Activated CD8-positive, alpha-beta T cell treated with anti-CD3 and anti-CD28 coated beads, Interleukin-2, amount 10 ng/mL, durations not matched to agents 7 days and 5 days (primary cell): Measurements from ENCODE around the gene SH3TC1. TPM values are rescaled to one million over a fixed set of nuclear protein-coding genes. Genes with fewer than 3 reads are reported as not detected.

ENCODE experiments used
- ATAC-seq: fragments of 150-1000 bp; cut with Tn5 transposase; one replicate; pipeline ENCODE4 v1.10.0; 2021; ENCODE audit warnings: moderate library complexity
- CTCF ChIA-PET: fragments of 350-600 bp; sonication (Branson Sonifier 250); formaldehyde crosslinking; loops from one replicate; lab custom pipeline; 2021; ENCODE audit warnings: antibody characterized with exemption; lab: Charles Lee
- POLR2A ChIA-PET: fragments of 350-600 bp; sonication (Branson Sonifier 250); formaldehyde crosslinking; loops from one replicate; lab custom pipeline; 2021; ENCODE audit warnings: antibody characterized with exemption; lab: Charles Lee
- DNase-seq: peaks from one replicate; pipeline ENCODE4 v3.0.0-alpha.2; 2020
- H3K27ac Mint-ChIP-seq: one replicate; pipeline ENCODE4 v1.8.0; 2021; ENCODE audit warnings: mild to moderate bottlenecking, mixed read lengths
- H3K27me3 Mint-ChIP-seq: one replicate; pipeline ENCODE4 v1.8.0; 2021; ENCODE audit warnings: low read depth, mixed read lengths
- H3K36me3 Mint-ChIP-seq: one replicate; pipeline ENCODE4 v1.8.0; 2021; ENCODE audit warnings: low read depth, mixed read lengths
- H3K4me1 Mint-ChIP-seq: one replicate; pipeline ENCODE4 v1.8.0; 2021; ENCODE audit warnings: low read depth, mixed read lengths
- H3K4me3 Mint-ChIP-seq: one replicate; pipeline ENCODE4 v1.8.0; 2021; ENCODE audit warnings: mild to moderate bottlenecking, mixed read lengths
- H3K9me3 Mint-ChIP-seq: one replicate; pipeline ENCODE4 v1.8.0; 2022; ENCODE audit warnings: mixed read lengths; ENCODE audit not compliant: insufficient read depth
- total RNA-seq, 2 experiments: library from RNA; stranded (reverse); gene quantifications; one replicate each; pipeline ENCODE4 v1.2.3, GENCODE V29; 2021

SH3TC1 gene
- total RNA-seq, 2 experiments from 2014 or later: 6.3 to 7.3 TPM

GRCh38 chr4:8184061-8184460, 15.0 kb upstream of the SH3TC1 start:
- DNase-seq (no peak), ATAC-seq (no peak)
- Mint-ChIP-seq H3K9me3 (no peaks in the 10 kb centered on the region), H3K4me3 (no peak overlapping the region), H3K36me3 (no peaks in the 10 kb centered on the region), H3K4me1 (no peaks in the 10 kb centered on the region), H3K27me3 (no peaks in the 10 kb centered on the region), H3K27ac (no peak overlapping the region)
- CTCF ChIA-PET: no interaction called here
- POLR2A ChIA-PET: no interaction called here

DNA sequence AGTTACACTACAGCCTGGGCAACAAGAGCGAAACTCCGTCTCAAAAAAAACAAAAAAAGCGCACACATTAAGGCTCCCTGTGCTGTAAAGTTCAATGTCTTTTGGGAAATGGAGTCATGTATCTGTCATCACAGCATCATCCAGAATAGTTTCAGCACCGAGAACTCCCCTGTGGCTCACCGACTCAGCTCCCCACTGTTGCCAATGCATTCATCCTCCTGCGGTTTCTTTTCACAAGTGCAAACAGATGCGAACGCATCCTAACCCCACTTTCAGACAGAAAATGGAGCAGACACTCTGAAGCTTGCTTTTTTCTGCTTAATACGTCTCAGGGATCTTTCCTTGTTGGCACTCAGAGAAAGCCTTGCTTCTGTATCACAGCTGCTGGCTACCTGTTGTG, 13.8 kb upstream of the SH3TC1 start:
- ChIA-PET POLR2A (no interaction called here), CTCF (interaction anchor here (0.9 kb wide), 1 partner anchor 8 kb away, joined by 3 read pairs; no protein-coding TSS in a partner anchor)
- H3K9me3 Mint-ChIP-seq: no peaks in the 10 kb centered on the region
- H3K27ac Mint-ChIP-seq: no peak overlapping the region
- no peak overlapping the region for H3K4me3 Mint-ChIP-seq
- H3K27me3 Mint-ChIP-seq: no peaks in the 10 kb centered on the region
- DNase-seq: no peak
- ATAC-seq: no peak
- H3K4me1 Mint-ChIP-seq: no peaks in the 10 kb centered on the region
- no peaks in the 10 kb centered on the region for H3K36me3 Mint-ChIP-seq

DNA sequence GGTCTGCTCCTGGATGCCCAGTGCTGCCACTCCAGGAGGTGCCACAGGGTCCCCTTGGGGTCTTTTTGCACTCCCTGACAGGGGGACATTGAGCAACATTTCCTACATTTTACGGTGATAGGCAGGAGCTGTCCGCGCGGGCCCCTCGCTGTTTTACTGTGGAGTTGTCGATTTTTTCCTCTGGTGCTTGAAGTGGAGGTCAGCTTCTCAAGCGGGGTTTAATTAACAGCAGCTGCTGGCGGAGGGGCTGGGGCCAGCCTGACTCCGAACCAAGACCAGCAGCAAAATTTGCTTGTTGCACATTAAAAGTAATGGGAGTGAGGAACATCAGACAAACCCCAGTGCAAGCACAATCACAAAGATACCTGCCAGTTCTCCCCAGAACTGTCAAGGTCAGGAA, 13.2 kb upstream of the SH3TC1 start:
- no peak for ATAC-seq
- Mint-ChIP-seq H3K4me3 (no peak overlapping the region), H3K36me3 (no peaks in the 10 kb centered on the region), H3K27me3 (no peaks in the 10 kb centered on the region), H3K27ac (no peak overlapping the region), H3K4me1 (no peaks in the 10 kb centered on the region), H3K9me3 (no peaks in the 10 kb centered on the region)
- POLR2A ChIA-PET: no interaction called here
- CTCF ChIA-PET: no interaction called here
- DNase-seq: no peak

DNA sequence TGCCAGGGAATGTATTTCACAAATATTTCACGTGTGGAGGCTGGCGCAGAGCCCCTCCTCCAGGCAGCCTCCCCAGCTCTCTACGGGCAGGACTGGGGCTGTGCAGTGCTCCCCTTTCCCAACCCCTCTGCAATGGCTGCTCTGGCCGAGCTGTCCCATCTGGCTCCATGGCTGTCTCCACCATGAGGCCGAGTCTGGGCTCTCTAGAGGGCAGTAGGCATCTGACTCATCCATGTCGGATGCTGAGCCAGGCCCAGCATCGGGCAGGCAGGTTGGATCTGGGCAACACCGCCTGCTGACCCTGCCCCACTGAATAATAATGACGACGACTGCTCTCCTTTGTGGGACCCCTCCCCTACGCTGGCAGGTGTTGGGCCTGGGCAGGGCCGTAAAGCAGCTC, 11.0 kb upstream of the SH3TC1 start:
- ChIA-PET CTCF (interaction anchor here (1.2 kb wide), 1 partner anchor 12 kb away, joined by 3 read pairs; no protein-coding TSS in a partner anchor), POLR2A (no interaction called here)
- no peaks in the 10 kb centered on the region for H3K9me3 Mint-ChIP-seq
- DNase-seq: no peak
- H3K36me3 Mint-ChIP-seq: no peaks in the 10 kb centered on the region
- H3K27ac Mint-ChIP-seq: no peak overlapping the region
- no peak overlapping the region for H3K4me3 Mint-ChIP-seq
- H3K4me1 Mint-ChIP-seq: peaks cover 5% of the 10 kb centered on the region
- no peak for ATAC-seq
- H3K27me3 Mint-ChIP-seq: no peaks in the 10 kb centered on the region

- Mint-ChIP-seq H3K4me3 (no peak overlapping the region), H3K4me1 (peaks cover 11% of the 10 kb centered on the region), H3K27ac (no peak overlapping the region), H3K27me3 (peaks cover 2% of the 10 kb centered on the region), H3K36me3 (no peaks in the 10 kb centered on the region), H3K9me3 (no peaks in the 10 kb centered on the region)
- CTCF ChIA-PET: interaction anchor here (1.1 kb wide), 1 partner anchor 12 kb away, joined by 3 read pairs; no protein-coding TSS in a partner anchor
- no peak for DNase-seq
- ATAC-seq: no peak
- POLR2A ChIA-PET: no interaction called here
Observed at GRCh38 chr4:8188743-8189550, 10.1 kb upstream of the SH3TC1 start.

DNA sequence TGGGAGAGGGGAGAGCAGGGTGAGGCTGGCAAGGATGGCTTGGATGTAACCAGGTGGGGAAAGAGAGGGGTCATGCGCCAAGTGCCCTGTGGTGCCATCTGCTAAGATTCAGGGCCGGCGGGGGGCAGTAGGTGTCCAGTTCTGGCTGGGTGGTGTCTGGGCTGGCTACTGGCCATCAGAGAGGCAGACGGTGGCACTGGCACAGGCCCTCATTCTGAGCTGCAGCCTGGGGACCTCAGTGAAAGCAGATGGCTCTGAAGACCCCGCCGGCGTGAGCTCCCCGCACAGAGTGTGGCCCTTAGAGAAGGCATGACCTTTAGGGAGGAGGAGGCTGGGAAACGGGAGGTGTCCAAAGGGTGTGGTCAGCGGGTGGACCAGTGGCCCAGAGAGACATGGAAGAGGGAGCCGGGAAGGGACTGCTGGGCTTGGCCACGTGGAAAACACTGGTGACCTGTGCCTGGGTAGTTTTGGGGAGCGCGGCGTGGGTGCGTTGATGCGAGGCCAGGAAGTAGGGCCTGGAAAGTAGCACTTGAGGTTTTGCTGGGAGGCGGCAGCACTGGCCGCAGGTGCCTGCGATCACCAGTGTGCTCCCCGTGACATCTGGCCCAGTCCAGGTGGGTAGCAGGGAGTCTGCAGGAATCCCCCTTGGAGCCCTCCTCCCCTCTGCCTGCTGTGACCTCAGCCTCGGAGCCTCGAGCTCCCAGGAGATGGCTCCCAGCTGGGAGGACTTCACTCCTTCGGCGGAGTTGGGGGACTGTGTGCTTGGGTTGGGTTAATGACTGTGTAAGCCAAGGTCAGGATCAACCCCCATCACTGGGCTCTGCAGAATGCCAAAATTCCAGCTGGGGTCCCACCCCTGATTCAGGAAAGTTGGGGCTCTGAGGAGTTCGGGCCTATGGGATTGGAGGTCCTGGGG, 9.3 kb upstream of the SH3TC1 start:
- Mint-ChIP-seq H3K4me1 (peaks cover 11% of the 10 kb centered on the region), H3K9me3 (no peaks in the 10 kb centered on the region), H3K4me3 (no peak overlapping the region), H3K36me3 (no peaks in the 10 kb centered on the region), H3K27me3 (peaks cover 2% of the 10 kb centered on the region), H3K27ac (no peak overlapping the region)
- CTCF ChIA-PET: interaction anchor here (1.1 kb wide), 1 partner anchor 13 kb away, joined by 3 read pairs; no protein-coding TSS in a partner anchor
- ATAC-seq (no peak), DNase-seq (no peak)
- POLR2A ChIA-PET: interaction anchor here (1.2 kb wide), 1 partner anchor 9 kb away, joined by 3 read pairs; the partner anchor contains the start of gene SH3TC1

DNA sequence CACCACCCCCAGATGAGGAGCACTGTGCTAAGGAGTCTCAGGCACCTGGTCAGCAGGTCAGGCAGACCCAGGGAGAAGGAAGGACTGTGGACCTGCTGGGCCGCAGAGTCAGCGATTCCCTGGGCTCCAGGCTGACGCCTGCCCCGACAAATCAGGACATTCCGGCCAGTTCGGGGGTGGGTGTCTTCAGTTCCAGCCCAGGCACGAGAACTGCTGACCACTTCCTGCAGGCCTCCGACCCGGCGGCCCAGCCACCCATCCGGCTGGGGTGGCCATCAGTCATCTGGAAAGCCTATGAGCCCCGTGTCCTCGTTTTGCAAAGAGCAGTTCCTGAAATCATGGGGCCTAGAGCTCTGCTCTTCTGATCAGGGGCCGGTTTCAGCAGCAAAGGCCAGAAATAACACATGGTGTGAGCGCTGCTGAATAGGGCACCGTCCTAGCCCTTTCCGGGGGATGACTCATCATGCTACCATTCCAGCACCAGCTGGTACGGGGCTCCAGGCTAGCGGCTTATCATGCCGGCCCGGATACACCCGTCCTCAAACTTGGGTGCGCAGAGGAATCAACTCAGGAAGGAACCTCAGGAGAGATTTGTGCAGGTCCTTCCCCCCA, 7.8 kb upstream of the SH3TC1 start:
- CTCF ChIA-PET: interaction anchor here (1.1 to 1.5 kb wide), 2 partner anchors 14 to 249 kb away, joined by 3 to 5 read pairs; partner anchors contain the start of genes ACOX3 and TRMT44
- Mint-ChIP-seq H3K4me1 (peaks cover 11% of the 10 kb centered on the region), H3K9me3 (no peaks in the 10 kb centered on the region), H3K36me3 (no peaks in the 10 kb centered on the region), H3K27me3 (peaks cover 2% of the 10 kb centered on the region), H3K27ac (no peak overlapping the region), H3K4me3 (no peak overlapping the region)
- POLR2A ChIA-PET: interaction anchor here (0.6 to 1.2 kb wide), 2 partner anchors 8 to 1742 kb away, joined by 3 read pairs; partner anchors contain the start of gene SH3TC1
- DNase-seq (no peak), ATAC-seq (no peak)

GRCh38 chr4:8192748-8193738, 6.0 kb upstream of the SH3TC1 start:
- Mint-ChIP-seq H3K4me3 (no peak overlapping the region), H3K9me3 (no peaks in the 10 kb centered on the region), H3K27me3 (peaks cover 2% of the 10 kb centered on the region), H3K27ac (peak overlapping the region; percentile 49), H3K36me3 (no peaks in the 10 kb centered on the region), H3K4me1 (peaks cover 11% of the 10 kb centered on the region)
- DNase-seq (peak; percentile 58), ATAC-seq (peak; percentile 72)
- ChIA-PET CTCF (interaction anchor here (0.7 to 2.4 kb wide), 4 partner anchors 16 to 49 kb away, joined by 3 to 18 read pairs (median 5); no protein-coding TSS in a partner anchor), POLR2A (no interaction called here)

DNA sequence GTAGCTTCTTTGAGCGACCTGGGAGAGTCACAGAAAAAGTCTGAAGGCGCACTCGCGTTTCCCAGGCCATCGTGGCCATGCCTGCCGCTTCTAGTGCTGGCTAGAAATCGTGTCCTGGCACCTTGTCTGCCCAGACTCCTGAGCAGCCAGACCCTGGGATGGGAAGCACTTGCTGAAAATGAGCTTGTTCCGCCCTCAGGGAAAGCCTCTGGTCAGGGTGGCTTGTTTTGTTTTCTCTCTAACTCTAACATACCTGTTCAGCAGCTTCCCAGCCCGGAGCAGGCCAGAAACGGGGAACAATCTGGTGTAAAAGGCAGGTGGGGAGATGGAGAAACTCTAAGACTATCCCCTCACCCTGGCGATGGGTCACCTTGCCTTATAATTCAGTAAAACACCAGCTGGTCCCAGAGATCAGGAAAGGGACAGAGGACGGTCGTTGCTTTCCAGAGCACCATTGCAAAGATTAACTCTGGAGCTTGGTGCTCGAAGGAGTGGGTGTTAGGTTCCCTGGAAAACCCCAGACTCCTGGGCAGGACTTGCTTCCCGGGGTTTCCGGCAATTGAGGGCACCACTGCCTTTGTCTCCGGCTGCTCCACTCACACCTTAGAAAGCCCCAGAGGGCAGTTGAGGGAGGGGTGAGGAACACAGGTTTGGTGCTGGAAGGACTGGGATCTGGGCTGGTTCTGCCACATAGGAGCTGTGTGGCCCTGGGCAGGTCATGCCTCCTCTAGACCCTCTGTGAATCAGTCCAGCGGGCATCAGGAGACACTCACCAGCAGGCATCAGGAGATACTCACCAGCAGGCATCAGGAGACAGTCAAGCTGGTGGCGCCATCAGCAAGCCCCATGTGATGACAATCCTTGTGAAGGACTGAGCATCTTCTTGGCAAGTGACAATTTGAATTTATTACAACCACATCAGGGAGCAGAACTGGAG, 4.5 kb upstream of the SH3TC1 start:
- CTCF ChIA-PET: interaction anchor here (2.1 to 2.4 kb wide), 2 partner anchors 18 to 48 kb away, joined by 5 to 18 read pairs; no protein-coding TSS in a partner anchor

More for the DNA sequence above, 4.5 kb upstream of the SH3TC1 start:
- H3K27me3 Mint-ChIP-seq: peaks cover 2% of the 10 kb centered on the region
- H3K4me3 Mint-ChIP-seq: no peak overlapping the region
- no peak for DNase-seq
- ATAC-seq: no peak
- H3K4me1 Mint-ChIP-seq: peaks cover 24% of the 10 kb centered on the region
- H3K9me3 Mint-ChIP-seq: no peaks in the 10 kb centered on the region
- POLR2A ChIA-PET: interaction anchor here (0.6 kb wide), 1 partner anchor 193 kb away, joined by 3 read pairs; no protein-coding TSS in a partner anchor
- H3K27ac Mint-ChIP-seq: no peak overlapping the region
- H3K36me3 Mint-ChIP-seq: no peaks in the 10 kb centered on the region
